K562 (cell line): ENCODE measurements around the gene CIB1. TPM values are rescaled to one million over a fixed set of nuclear protein-coding genes. Genes with fewer than 3 reads are reported as not detected.
"Not testable (repeated sequence)": the region's sequence is repeated elsewhere in the genome, so short reads cannot be mapped to it uniquely, and the experiment has no call there.

ENCODE experiments used
- ATAC-seq: fragments of 200-7000 bp; cut with Tn5 transposase; 3 replicates; pipeline ENCODE4 v1.9.1; 2020; ENCODE audit warnings: moderate library complexity
- BruUV-seq: library from RNA; stranded (reverse); fragments of 400-500 nt; replicated peaks from 2 replicates; lab custom pipeline; 2021; lab: Mats Ljungman, UMichigan
- CTCF ChIA-PET: fragments of 300-600 bp; formaldehyde crosslinking; extraction: SDS; loops from one replicate; lab custom pipeline; 2021; ENCODE audit warnings: low intra/inter-chr PET ratio; lab: Yijun Ruan, JAX
- POLR2A ChIA-PET: fragments of 300-600, 350-650 bp; sonication (Branson Sonifier 250); formaldehyde crosslinking; extraction: SDS; loops from one replicate; lab custom pipeline; 2021; ENCODE audit warnings: antibody characterized with exemption, inconsistent platforms; lab: Yijun Ruan, JAX
- DNase-seq, 4 experiments: peaks; one replicate each; pipeline versions ENCODE4 v3.0.0 to v3.0.0-alpha.2; 2011 to 2018; ENCODE audit warnings: low spot score in 3 of 4, mixed read lengths in 3 of 4; ENCODE audit errors: extremely low read depth in 1 of 4
- FAIRE-seq: peaks from 2 replicates; lab custom pipeline; 2011; peaks lifted over from hg19 to GRCh38; lab: Jason Lieb, UNC
- H2AFZ ChIP-seq: 2 replicates; pipeline ENCODE4 v1.6.0; 2011; ENCODE audit warnings: low read depth, low read length, control low read depth, inconsistent platforms
- H3K27ac ChIP-seq: fragments of 200-600 bp; 3 replicates; pipeline ENCODE4 v1.8.0; 2011; ENCODE audit warnings: low read depth, mild to moderate bottlenecking, control low read depth, inconsistent platforms, low read length, moderate library complexity, mixed read lengths; ENCODE audit errors: extremely low read depth
- H3K27me3 ChIP-seq, 2 experiments: fragments of 300-600 bp in 1 of 2; 2 replicates in 1 of 2; 3 replicates in 1 of 2; pipeline versions ENCODE4 v1.6.0 to v1.8.0; 2011; ENCODE audit warnings: inconsistent platforms in 2 of 2, low read length in 2 of 2, mild to moderate bottlenecking in 1 of 2, mixed read lengths in 1 of 2, moderate library complexity in 1 of 2; ENCODE audit not compliant: control insufficient read depth in 2 of 2, insufficient read depth in 2 of 2
- H3K36me3 ChIP-seq: fragments of 300-600 bp; 3 replicates; pipeline ENCODE4 v1.8.0; 2011; ENCODE audit warnings: mild to moderate bottlenecking, low read length, inconsistent platforms; ENCODE audit not compliant: control insufficient read depth, insufficient read depth
- H3K4me1 ChIP-seq, 2 experiments: fragments of 200-600 bp in 1 of 2; replicated peaks in 1 of 2; 2 replicates in 1 of 2; 3 replicates in 1 of 2; pipeline versions ENCODE4 v1.5.1 to v1.8.0; 2011; ENCODE audit warnings: inconsistent platforms in 2 of 2, low read length in 2 of 2, mild to moderate bottlenecking in 1 of 2, mixed read lengths in 1 of 2, moderate library complexity in 1 of 2; ENCODE audit not compliant: control insufficient read depth in 2 of 2, insufficient read depth in 2 of 2
- H3K4me2 ChIP-seq: 2 replicates; pipeline ENCODE4 v1.6.1; 2011; ENCODE audit warnings: low read length, control low read depth, inconsistent platforms, mixed read lengths; ENCODE audit not compliant: insufficient read depth
- H3K4me3 ChIP-seq: fragments of 200-600 bp; sonication (generic), shearing (Covaris generic); 2 replicates; pipeline ENCODE4 v1.5.1; 2016; ENCODE audit warnings: control low read depth, inconsistent platforms
- H3K79me2 ChIP-seq: fragments of 200-600 bp; 3 replicates; pipeline ENCODE4 v1.8.0; 2011; ENCODE audit warnings: low read length, inconsistent platforms; ENCODE audit not compliant: control insufficient read depth, insufficient read depth
- H3K9ac ChIP-seq, 2 experiments: 2 replicates each; pipeline versions ENCODE4 v1.6.0 to v1.6.1; 2011; ENCODE audit warnings: low read depth in 2 of 2, low read length in 2 of 2, control low read depth in 1 of 2, inconsistent platforms in 1 of 2, mild to moderate bottlenecking in 1 of 2, mixed read lengths in 1 of 2; ENCODE audit not compliant: insufficient read depth in 1 of 2
- H3K9me1 ChIP-seq: one replicate; pipeline ENCODE4 v1.6.0; 2011; ENCODE audit warnings: inconsistent platforms, mild to moderate bottlenecking, low read length, moderate library complexity; ENCODE audit not compliant: control insufficient read depth, insufficient read depth
- H3K9me3 ChIP-seq: replicated peaks from 2 replicates; pipeline ENCODE4 v1.5.1; 2011; ENCODE audit warnings: low read depth, low read length, inconsistent platforms; ENCODE audit not compliant: control insufficient read depth, insufficient read depth
- H4K20me1 ChIP-seq: replicated peaks from 2 replicates; pipeline ENCODE4 v1.6.1; 2011; ENCODE audit warnings: low read length, inconsistent platforms, mixed read lengths; ENCODE audit not compliant: control insufficient read depth, insufficient read depth
- CBX1 ChIP-seq: sonication (generic); IDR thresholded peaks from 2 replicates; pipeline ENCODE4 v1.6.1; 2016; ENCODE audit warnings: antibody characterized with exemption, low read depth, mild to moderate bottlenecking
- PHB ChIP-seq: fragments of 250-450 bp; sonication (Bioruptor Pico); IDR thresholded peaks from 2 replicates; pipeline ENCODE4 v1.5.0; 2021
- PHF8 ChIP-seq: fragments of 200-600 bp; sonication (generic); IDR thresholded peaks from 2 replicates; pipeline ENCODE4 v1.6.1; 2012; ENCODE audit warnings: mixed run types, mild to moderate bottlenecking, inconsistent platforms, low read length, moderate library complexity, borderline replicate concordance
- ZKSCAN1 ChIP-seq: fragments of 150-350 bp; IDR thresholded peaks from 2 replicates; pipeline ENCODE4 v1.6.1; 2016; ENCODE audit warnings: low read depth, low read length
- ZNF584 ChIP-seq: fragments of 200-800 bp; sonication (Bioruptor generic); IDR thresholded peaks from 2 replicates; pipeline ENCODE4 v1.6.1; 2016; ENCODE audit warnings: low read depth, mild to moderate bottlenecking, missing genetic modification characterization, missing compliant biosample characterization
- WGBS: fragments of 100-300 bp; shearing (Covaris generic); methylation state at CpG from one replicate; pipeline ENCODE4 v1.1.6; 2016; ENCODE audit warnings: low coverage, mixed read lengths; ENCODE audit not compliant: insufficient coverage; ENCODE audit errors: missing lambda C conversion rate; 5-methylcytosine and 5-hydroxymethylcytosine counted together
- in situ Hi-C: fragments of 300-500 bp; cut with MboI; formaldehyde crosslinking; loops from 4 replicates; pipeline ENCODE4 v1.15.0; 2018; ENCODE audit warnings: inconsistent platforms, mixed read lengths
- intact Hi-C: fragments of 100-400 bp; cut with micrococcal nuclease; formaldehyde crosslinking; loops from 2 replicates; pipeline ENCODE4 v1.14.2; 2022
- polyA plus RNA-seq, 8 experiments: library from polyadenylated mRNA; depleted of rRNA in 4 of 8; stranded (reverse) in 5 of 8; unstranded in 3 of 8; fragments of >200 nt; fragmentation: Nextera tagmentation in 2 of 8; fragmentation: Illumina TruSeq in 1 of 8; extraction: Ambion mirVana in 2 of 8; extraction: Trizol in 1 of 8; gene quantifications; 2 replicates each; pipeline versions ENCODE4 v1.2.1 to v1.2.3, GENCODE V29; 2011 to 2014; ENCODE audit warnings: inconsistent platforms in 1 of 8, missing spikeins in 1 of 8
- total RNA-seq, 7 experiments: library from RNA; depleted of rRNA in 6 of 7; stranded (reverse); fragments of >200 nt in 6 of 7; fragmentation: Illumina TruSeq in 2 of 7; extraction: Trizol in 2 of 7; gene quantifications; 2 replicates each; pipeline versions ENCODE4 v1.2.1 to v1.2.3, GENCODE V29; 2011 to 2021; ENCODE audit warnings: low replicate concordance in 1 of 7
- TF ChIP-seq, protein P1 (sequence below): fragments of 200-800 bp; sonication (Bioruptor generic); IDR thresholded peaks from 2 replicates; pipeline ENCODE4 v1.6.1; 2017; ENCODE audit warnings: missing genetic modification characterization, missing compliant biosample characterization

Gene CIB1
- total and polyA plus RNA-seq, 9 of the 15 experiments (the other 6 are each of a cell fraction or from before 2014, with no cell fraction given) = 14.9 to 136 (median 64.5) TPM

- H2AFZ ChIP-seq = no peak overlapping the region
- ATAC-seq = no peak
- H3K27me3 ChIP-seq = no peaks in the 10 kb centered on the region
- no TSS peak for BruUV-seq
- in situ Hi-C loops = no loop called here
- CTCF ChIA-PET = no interaction called here
- TF ChIP-seq, protein P1, sequence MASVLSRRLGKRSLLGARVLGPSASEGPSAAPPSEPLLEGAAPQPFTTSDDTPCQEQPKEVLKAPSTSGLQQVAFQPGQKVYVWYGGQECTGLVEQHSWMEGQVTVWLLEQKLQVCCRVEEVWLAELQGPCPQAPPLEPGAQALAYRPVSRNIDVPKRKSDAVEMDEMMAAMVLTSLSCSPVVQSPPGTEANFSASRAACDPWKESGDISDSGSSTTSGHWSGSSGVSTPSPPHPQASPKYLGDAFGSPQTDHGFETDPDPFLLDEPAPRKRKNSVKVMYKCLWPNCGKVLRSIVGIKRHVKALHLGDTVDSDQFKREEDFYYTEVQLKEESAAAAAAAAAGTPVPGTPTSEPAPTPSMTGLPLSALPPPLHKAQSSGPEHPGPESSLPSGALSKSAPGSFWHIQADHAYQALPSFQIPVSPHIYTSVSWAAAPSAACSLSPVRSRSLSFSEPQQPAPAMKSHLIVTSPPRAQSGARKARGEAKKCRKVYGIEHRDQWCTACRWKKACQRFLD (CRISPR knock-in tag) = no peak
- TF ChIP-seq CBX1 = no peak
- no peak for TF ChIP-seq ZKSCAN1
- no peak for TF ChIP-seq PHF8
- no peak for TF ChIP-seq ZNF584 (CRISPR knock-in tag)
- no peak for TF ChIP-seq PHB (CRISPR knock-in tag)
- TF ChIP-seq, all 486 proteins: peak for 0
- POLR2A ChIA-PET = interaction anchor here (0.9 to 1.4 kb wide), 2 partner anchors 9 to 12 kb away, joined by 4 to 6 read pairs; partner anchors contain the start of gene TTLL13
- H3K9ac ChIP-seq = no peak overlapping the region
- no peaks in the 10 kb centered on the region; the same call in 2 of the 3 replicates for H3K36me3 ChIP-seq
- peaks cover 6 to 11% of the 10 kb centered on the region in 2 experiments for H3K4me1 ChIP-seq
- H3K79me2 ChIP-seq = peaks cover 26% of the 10 kb centered on the region
- H3K9me3 ChIP-seq = no peaks in the 10 kb centered on the region
- no peaks in the 10 kb centered on the region for H4K20me1 ChIP-seq
- intact Hi-C loops = no loop called here
- H3K27ac ChIP-seq = no peak overlapping the region
- no peaks in the 10 kb centered on the region for H3K9me1 ChIP-seq
- FAIRE-seq = no peak
- no peak overlapping the region for H3K4me2 ChIP-seq
- DNase-seq = no peak
- WGBS = 60% methylated on average over 5 of the region's 5 CpGs
- no peak overlapping the region for H3K4me3 ChIP-seq
These were observed 28.1 kb upstream of the CIB1 start for GRCh38 chr15:90261811-90262210.

- H3K9ac ChIP-seq, H3K4me3 ChIP-seq, H3K4me2 ChIP-seq, H2AFZ ChIP-seq, FAIRE-seq, H3K27me3 ChIP-seq, DNase-seq, in situ Hi-C loops, H3K36me3 ChIP-seq, CTCF ChIA-PET, H3K4me1 ChIP-seq, intact Hi-C loops, H4K20me1 ChIP-seq, H3K27ac ChIP-seq, BruUV-seq, H3K9me1 ChIP-seq, ATAC-seq, H3K9me3 ChIP-seq: not testable (repeated sequence)
- POLR2A ChIA-PET = interaction anchor here (0.6 to 1.1 kb wide), 3 partner anchors 12 to 313 kb away, joined by 3 read pairs; no protein-coding TSS in a partner anchor
- WGBS = 40% methylated on average over 3 of the region's 6 CpGs
- peaks cover 15% of the 10 kb centered on the region for H3K79me2 ChIP-seq
These were observed 27.0 kb upstream of the CIB1 start for GRCh38 chr15:90260731-90261130.
